NCI-H1436 (cell line): ENCODE data around the gene FASLG.
"Not testable (repeated sequence)": the region's sequence is repeated elsewhere in the genome, so short reads cannot be mapped to it uniquely, and the experiment has no call there.

Source experiments
- DNase-seq: peaks from one replicate; lab custom pipeline; 2025; lab: John Stamatoyannopoulos, UW

Gene FASLG

GRCh38 chr1:172682812-172683211 is 23.9 kb downstream of the FASLG start:
- no peak for DNase-seq

- DNase-seq = no peak
Measured at GRCh38 chr1:172686143-172686542, 27.2 kb downstream of the FASLG start.

GRCh38 chr1:172688428-172689085 is 29.7 kb downstream of the FASLG start:
- DNase-seq = not testable (repeated sequence)

- not testable (repeated sequence) for DNase-seq
Measured at GRCh38 chr1:172690925-172691324, 32.0 kb downstream of the FASLG start.

GRCh38 chr1:172697534-172698002 is 38.7 kb downstream of the FASLG start:
- no peak for DNase-seq

GRCh38 chr1:172698224-172698623 is 39.3 kb downstream of the FASLG start:
- no peak for DNase-seq

- DNase-seq = no peak
Measured at GRCh38 chr1:172699111-172699510, 40.2 kb downstream of the FASLG start.

- no peak for DNase-seq
Measured at GRCh38 chr1:172699695-172700227, 40.9 kb downstream of the FASLG start.

- no peak for DNase-seq
Measured at GRCh38 chr1:172700556-172700955, 41.7 kb downstream of the FASLG start.

GRCh38 chr1:172704001-172704400 is 45.1 kb downstream of the FASLG start:
- no peak for DNase-seq

GRCh38 chr1:172704420-172705210 is 45.7 kb downstream of the FASLG start:
- no peak for DNase-seq

- DNase-seq = no peak
Measured at GRCh38 chr1:172708452-172708851, 49.5 kb downstream of the FASLG start.

GRCh38 chr1:172711558-172711957 is 52.7 kb downstream of the FASLG start:
- no peak for DNase-seq

- DNase-seq = no peak
Measured at GRCh38 chr1:172713466-172713865, 54.6 kb downstream of the FASLG start.
